ENCODE data around the gene MCRIP2.
"Not testable (repeated sequence)": the region's sequence is repeated elsewhere in the genome, so short reads cannot be mapped to it uniquely, and the experiment has no call there.

The MCRIP2 gene

GRCh38 chr16:641326-642188 is at the start of gene MCRIP2:
Gene MCRIP2, plus strand, starts transcription at chr16:641828. Its CDS starts 164 bp downstream, at chr16:641992.
- peak; percentile 61 for DNase-seq (ENCODE audit: low read depth)

GRCh38 chr16:591892-592517 is 49.6 kb upstream of the MCRIP2 start:
- DNase-seq (ENCODE audit: low read depth), result no peak

GRCh38 chr16:592518-593306 is 48.9 kb upstream of the MCRIP2 start:
- DNase-seq (ENCODE audit: low read depth), result no peak

GRCh38 chr16:593406-593805 is 48.2 kb upstream of the MCRIP2 start:
- no peak for DNase-seq (ENCODE audit: low read depth)

GRCh38 chr16:593807-594206 is 47.8 kb upstream of the MCRIP2 start:
- DNase-seq (ENCODE audit: low read depth), result no peak

- no peak for DNase-seq (ENCODE audit: low read depth)
These were observed 46.5 kb upstream of the MCRIP2 start for GRCh38 chr16:595094-595528.

GRCh38 chr16:595942-596735 is 45.5 kb upstream of the MCRIP2 start:
- DNase-seq (ENCODE audit: low read depth), result no peak

- no peak for DNase-seq (ENCODE audit: low read depth)
These were observed 44.9 kb upstream of the MCRIP2 start for GRCh38 chr16:596736-597060.

- DNase-seq (ENCODE audit: low read depth), result not testable (repeated sequence)
These were observed 44.0 kb upstream of the MCRIP2 start for GRCh38 chr16:597655-598054.

GRCh38 chr16:598823-599739 is 42.5 kb upstream of the MCRIP2 start:
- DNase-seq (ENCODE audit: low read depth), result no peak

- no peak for DNase-seq (ENCODE audit: low read depth)
These were observed 40.8 kb upstream of the MCRIP2 start for GRCh38 chr16:600781-601180.

- no peak for DNase-seq (ENCODE audit: low read depth)
These were observed 37.7 kb upstream of the MCRIP2 start for GRCh38 chr16:603933-604332.

- DNase-seq (ENCODE audit: low read depth), result no peak
These were observed 34.8 kb upstream of the MCRIP2 start for GRCh38 chr16:606656-607307.

GRCh38 chr16:608019-608418 is 33.6 kb upstream of the MCRIP2 start:
- DNase-seq (ENCODE audit: low read depth), result no peak

GRCh38 chr16:609316-609715 is 32.3 kb upstream of the MCRIP2 start:
- no peak for DNase-seq (ENCODE audit: low read depth)

GRCh38 chr16:609984-610383 is 31.6 kb upstream of the MCRIP2 start:
- DNase-seq (ENCODE audit: low read depth), result no peak

- DNase-seq (ENCODE audit: low read depth), result peak; percentile 44
These were observed 30.9 kb upstream of the MCRIP2 start for GRCh38 chr16:610513-611381.

- no peak for DNase-seq (ENCODE audit: low read depth)
These were observed 26.5 kb upstream of the MCRIP2 start for GRCh38 chr16:615122-615521.

Data from activated T-helper 9 cell treated with anti-CD3 and anti-CD28 coated beads, Interleukin-2, amount 50 U/mL, for 16 hours (primary cell).